Progenitor cell of endocrine pancreas (in vitro differentiated cells): ENCODE measurements around the gene SMYD5. TPM values are rescaled to one million over a fixed set of nuclear protein-coding genes. Genes with fewer than 3 reads are reported as not detected.

Experiments used
- DNase-seq: peaks from one replicate; pipeline ENCODE4 v3.0.0; 2021; ENCODE audit warnings: low spot score; ENCODE audit not compliant: unreplicated experiment
- H3K27ac Mint-ChIP-seq: 2 replicates; pipeline ENCODE4 v1.8.0; 2021; ENCODE audit warnings: mild to moderate bottlenecking, moderate library complexity, mixed read lengths
- H3K27me3 Mint-ChIP-seq: 2 replicates; pipeline ENCODE4 v1.8.0; 2021; ENCODE audit warnings: mixed read lengths
- H3K36me3 Mint-ChIP-seq: 2 replicates; pipeline ENCODE4 v1.8.0; 2022; ENCODE audit warnings: mixed read lengths; ENCODE audit not compliant: insufficient read depth
- H3K4me1 Mint-ChIP-seq: 2 replicates; pipeline ENCODE4 v1.8.0; 2021; ENCODE audit warnings: low read depth, mixed read lengths
- H3K4me3 Mint-ChIP-seq: 2 replicates; pipeline ENCODE4 v1.8.0; 2021; ENCODE audit warnings: low read depth, mild to moderate bottlenecking, moderate library complexity, mixed read lengths
- H3K9me3 Mint-ChIP-seq: 2 replicates; pipeline ENCODE4 v1.8.0; 2021; ENCODE audit warnings: low read depth, mixed read lengths
- CTCF ChIP-seq: fragments of 200-600 bp; sonication (generic); IDR thresholded peaks from one replicate; pipeline ENCODE4 v1.5.0; 2021; ENCODE audit warnings: antibody characterized with exemption, mild to moderate bottlenecking; ENCODE audit not compliant: unreplicated experiment
- total RNA-seq: library from RNA; stranded (reverse); gene quantifications from 2 replicates; pipeline ENCODE4 v1.2.1, GENCODE V29; 2021

Gene SMYD5
- total RNA-seq, 1 donor from 2014 or later = 30.2 TPM

GRCh38 chr2:73235315-73236028 is 21.4 kb downstream of the SMYD5 start:
- H3K36me3 Mint-ChIP-seq = peaks cover 2% of the 10 kb centered on the region
- DNase-seq = no peak
- no peaks in the 10 kb centered on the region for H3K27me3 Mint-ChIP-seq
- H3K9me3 Mint-ChIP-seq = no peaks in the 10 kb centered on the region
- peak overlapping the region; percentile 94 for H3K4me3 Mint-ChIP-seq
- TF ChIP-seq CTCF = no peak
- peak overlapping the region; percentile 98 for H3K27ac Mint-ChIP-seq
- peaks cover 12% of the 10 kb centered on the region for H3K4me1 Mint-ChIP-seq

- Mint-ChIP-seq H3K27me3 (no peaks in the 10 kb centered on the region), H3K36me3 (peaks cover 3% of the 10 kb centered on the region), H3K27ac (no peak overlapping the region), H3K4me1 (peaks cover 12% of the 10 kb centered on the region), H3K9me3 (no peaks in the 10 kb centered on the region), H3K4me3 (no peak overlapping the region)
- TF ChIP-seq CTCF = no peak
- no peak for DNase-seq
Observed at GRCh38 chr2:73237168-73237567, 23.1 kb downstream of the SMYD5 start.

- Mint-ChIP-seq H3K27ac (no peak overlapping the region), H3K9me3 (no peaks in the 10 kb centered on the region), H3K4me3 (no peak overlapping the region), H3K36me3 (peaks cover 3% of the 10 kb centered on the region), H3K4me1 (peaks cover 8% of the 10 kb centered on the region), H3K27me3 (no peaks in the 10 kb centered on the region)
- TF ChIP-seq CTCF = no peak
- DNase-seq = no peak
Observed at GRCh38 chr2:73238149-73238548, 24.1 kb downstream of the SMYD5 start.

- no peaks in the 10 kb centered on the region for H3K27me3 Mint-ChIP-seq
- no peak overlapping the region for H3K4me3 Mint-ChIP-seq
- H3K36me3 Mint-ChIP-seq = peaks cover 3% of the 10 kb centered on the region
- no peak overlapping the region for H3K27ac Mint-ChIP-seq
- TF ChIP-seq CTCF = no peak
- no peaks in the 10 kb centered on the region for H3K9me3 Mint-ChIP-seq
- H3K4me1 Mint-ChIP-seq = peaks cover 8% of the 10 kb centered on the region
- no peak for DNase-seq
Observed at GRCh38 chr2:73238976-73239375, 24.9 kb downstream of the SMYD5 start.

- DNase-seq = no peak
- peaks cover 8% of the 10 kb centered on the region for H3K4me1 Mint-ChIP-seq
- H3K36me3 Mint-ChIP-seq = peaks cover 5% of the 10 kb centered on the region
- no peaks in the 10 kb centered on the region for H3K9me3 Mint-ChIP-seq
- no peaks in the 10 kb centered on the region for H3K27me3 Mint-ChIP-seq
- no peak for TF ChIP-seq CTCF
- no peak overlapping the region for H3K27ac Mint-ChIP-seq
- H3K4me3 Mint-ChIP-seq = no peak overlapping the region
Observed at GRCh38 chr2:73239776-73240175, 25.7 kb downstream of the SMYD5 start.
